ENCODE results near the gene PUSL1.

GRCh38 chr1:1327291-1327690 lies 18.9 kb downstream of the PUSL1 start:
- TF ChIP-seq SUZ12 (IDR thresholded peaks at IDR 0.05; ENCODE audit: extremely low read depth, insufficient read depth, insufficient read length) (no peak), ZNF274 (IDR thresholded peaks at IDR 0.05; ENCODE audit: low read depth, low read length) (no peak), YY1 (IDR thresholded peaks at IDR 0.05; ENCODE audit: insufficient read depth, insufficient read length) (no peak)
